DND-41 (cell line): ENCODE data around the gene PIAS2.

ENCODE experiments used
- ATAC-seq: fragments of 200-7000 bp; cut with Tn5 transposase; 3 replicates; pipeline ENCODE4 v1.9.1; 2021; ENCODE audit warnings: low read depth; ENCODE audit not compliant: insufficient read depth
- DNase-seq: peaks from one replicate; pipeline ENCODE4 v3.0.0-alpha.2; 2020
- H2AFZ ChIP-seq: 2 replicates; pipeline ENCODE4 v1.6.0; 2012; ENCODE audit warnings: low read depth, low read length
- H3K27ac ChIP-seq: 2 replicates; pipeline ENCODE4 v1.5.1; 2012; ENCODE audit warnings: low read length, inconsistent platforms
- H3K27me3 ChIP-seq: fragments of 200-600 bp; sonication (generic); 2 replicates; pipeline ENCODE4 v1.6.0; 2012; ENCODE audit warnings: low read length, mild to moderate bottlenecking, inconsistent platforms; ENCODE audit not compliant: insufficient read depth, poor library complexity
- H3K36me3 ChIP-seq: 2 replicates; pipeline ENCODE4 v1.5.1; 2012; ENCODE audit warnings: low read length, inconsistent platforms; ENCODE audit not compliant: insufficient read depth
- H3K4me1 ChIP-seq: 2 replicates; pipeline ENCODE4 v1.5.1; 2012; ENCODE audit warnings: mild to moderate bottlenecking, low read length; ENCODE audit not compliant: insufficient read depth
- H3K4me2 ChIP-seq: 2 replicates; pipeline ENCODE4 v1.6.0; 2012; ENCODE audit warnings: mild to moderate bottlenecking, moderate library complexity, low read length, inconsistent platforms; ENCODE audit not compliant: insufficient read depth
- H3K4me3 ChIP-seq, 2 experiments: fragments of 200-600 bp in 1 of 2; shearing (Covaris generic) in 1 of 2; 2 replicates each; pipeline ENCODE4 v1.5.1; 2012 to 2016; ENCODE audit warnings: inconsistent platforms in 2 of 2, low read length in 2 of 2, mild to moderate bottlenecking in 2 of 2, low read depth in 1 of 2, moderate library complexity in 1 of 2
- H3K79me2 ChIP-seq: 2 replicates; pipeline ENCODE4 v1.6.0; 2012; ENCODE audit warnings: low read length, inconsistent platforms; ENCODE audit not compliant: insufficient read depth
- H3K9ac ChIP-seq: 2 replicates; pipeline ENCODE4 v1.6.0; 2012; ENCODE audit warnings: low read depth, mild to moderate bottlenecking, inconsistent platforms, low read length, moderate library complexity
- H3K9me3 ChIP-seq: 2 replicates; pipeline ENCODE4 v1.5.1; 2012; ENCODE audit warnings: low read length, moderate library complexity, mild to moderate bottlenecking, inconsistent platforms; ENCODE audit not compliant: insufficient read depth, severe bottlenecking
- H4K20me1 ChIP-seq: 2 replicates; pipeline ENCODE4 v1.6.0; 2012; ENCODE audit warnings: low read length; ENCODE audit not compliant: insufficient read depth
- EZH2 ChIP-seq: IDR thresholded peaks from 3 replicates; pipeline ENCODE4 v1.6.1; 2012; ENCODE audit warnings: borderline replicate concordance, low read depth, mild to moderate bottlenecking, moderate library complexity, low read length, inconsistent platforms; ENCODE audit not compliant: severe bottlenecking
- TF ChIP-seq, protein P1 (sequence below): IDR thresholded peaks from 2 replicates; pipeline ENCODE4 v1.5.1; 2012; ENCODE audit warnings: borderline replicate concordance, low read length, moderate library complexity, mild to moderate bottlenecking; ENCODE audit not compliant: poor library complexity, severe bottlenecking; ENCODE audit errors: extremely low read depth

PIAS2 gene

GRCh38 chr18:46768166-46768921, 149.0 kb downstream of the PIAS2 start:
- Histone ChIP-seq H3K36me3 (no peaks in the 10 kb centered on the region), H3K79me2 (no peaks in the 10 kb centered on the region), H3K27ac (no peak overlapping the region), H3K4me3 (no peak overlapping the region), H2AFZ (no peak overlapping the region), H4K20me1 (no peaks in the 10 kb centered on the region), H3K27me3 (no peaks in the 10 kb centered on the region), H3K4me2 (no peak overlapping the region), H3K9me3 (no peaks in the 10 kb centered on the region), H3K4me1 (no peaks in the 10 kb centered on the region), H3K9ac (no peak overlapping the region)
- no peak for ATAC-seq
- TF ChIP-seq, protein P1, sequence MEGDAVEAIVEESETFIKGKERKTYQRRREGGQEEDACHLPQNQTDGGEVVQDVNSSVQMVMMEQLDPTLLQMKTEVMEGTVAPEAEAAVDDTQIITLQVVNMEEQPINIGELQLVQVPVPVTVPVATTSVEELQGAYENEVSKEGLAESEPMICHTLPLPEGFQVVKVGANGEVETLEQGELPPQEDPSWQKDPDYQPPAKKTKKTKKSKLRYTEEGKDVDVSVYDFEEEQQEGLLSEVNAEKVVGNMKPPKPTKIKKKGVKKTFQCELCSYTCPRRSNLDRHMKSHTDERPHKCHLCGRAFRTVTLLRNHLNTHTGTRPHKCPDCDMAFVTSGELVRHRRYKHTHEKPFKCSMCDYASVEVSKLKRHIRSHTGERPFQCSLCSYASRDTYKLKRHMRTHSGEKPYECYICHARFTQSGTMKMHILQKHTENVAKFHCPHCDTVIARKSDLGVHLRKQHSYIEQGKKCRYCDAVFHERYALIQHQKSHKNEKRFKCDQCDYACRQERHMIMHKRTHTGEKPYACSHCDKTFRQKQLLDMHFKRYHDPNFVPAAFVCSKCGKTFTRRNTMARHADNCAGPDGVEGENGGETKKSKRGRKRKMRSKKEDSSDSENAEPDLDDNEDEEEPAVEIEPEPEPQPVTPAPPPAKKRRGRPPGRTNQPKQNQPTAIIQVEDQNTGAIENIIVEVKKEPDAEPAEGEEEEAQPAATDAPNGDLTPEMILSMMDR, result no peak
- TF ChIP-seq EZH2, result no peak
- DNase-seq, result no peak

- Histone ChIP-seq H3K9me3 (no peaks in the 10 kb centered on the region), H3K9ac (no peak overlapping the region), H3K27me3 (no peaks in the 10 kb centered on the region), H3K27ac (no peak overlapping the region), H3K36me3 (no peaks in the 10 kb centered on the region), H3K79me2 (no peaks in the 10 kb centered on the region), H4K20me1 (no peaks in the 10 kb centered on the region), H3K4me1 (no peaks in the 10 kb centered on the region), H3K4me2 (no peak overlapping the region), H2AFZ (no peak overlapping the region), H3K4me3 (no peak overlapping the region)
- TF ChIP-seq, protein P1, result no peak
- no peak for TF ChIP-seq EZH2
- no peak for ATAC-seq
- DNase-seq, result no peak
These were observed 150.1 kb downstream of the PIAS2 start for GRCh38 chr18:46767217-46767616.

- Histone ChIP-seq H3K27me3 (peaks cover 5% of the 10 kb centered on the region), H3K36me3 (no peaks in the 10 kb centered on the region), H3K4me1 (no peaks in the 10 kb centered on the region), H3K4me2 (no peak overlapping the region), H3K9ac (no peak overlapping the region), H4K20me1 (no peaks in the 10 kb centered on the region), H3K27ac (no peak overlapping the region), H3K9me3 (no peaks in the 10 kb centered on the region), H3K79me2 (no peaks in the 10 kb centered on the region), H3K4me3 (no peak overlapping the region), H2AFZ (no peak overlapping the region)
- TF ChIP-seq, protein P1, result no peak
- TF ChIP-seq EZH2, result no peak
- no peak for ATAC-seq
- DNase-seq, result no peak
These were observed 152.7 kb downstream of the PIAS2 start for GRCh38 chr18:46764586-46764985.
